ENCODE data around the gene CFAP70. TPM values are rescaled to one million over a fixed set of nuclear protein-coding genes. Genes with fewer than 3 reads are reported as not detected.
A peak's percentile ranks its signal among the peaks of the same experiment; 100 is the strongest.

Gene CFAP70
- total and polyA plus RNA-seq, 2 of the 8 experiments (the other 6 are each of a cell fraction or from before 2014, with no cell fraction given), result 0.21 to 0.30 TPM

- Histone ChIP-seq H2AFZ (ENCODE audit: low read length) (peak overlapping the region; percentile 2; the same call in 1 of the 2 replicates), H2BK120ac (replicated peaks; ENCODE audit: low read depth, low read length) (no peak overlapping the region), H4K20me1 (replicated peaks in 1 of 2; ENCODE audit: control insufficient read depth in 1 of 2, insufficient read depth in 2 of 2, low read length in 2 of 2) (no peaks in the 10 kb centered on the region), H3K4ac (replicated peaks; ENCODE audit: insufficient read length, low read depth, low read length) (no peak overlapping the region), H3K14ac (ENCODE audit: insufficient read length) (no peak overlapping the region), H3K9ac (replicated peaks in 1 of 4; ENCODE audit: extremely low read depth in 1 of 4, low read depth in 3 of 4, low read length in 3 of 4) (no peak overlapping the region), H3K23ac (ENCODE audit: insufficient read length) (no peak overlapping the region), H3K56ac (replicated peaks; ENCODE audit: insufficient read length, low read depth, low read length) (no peak overlapping the region), H3K4me3 (ENCODE audit: extremely low read depth in 1 of 4, insufficient read depth in 2 of 4, low read depth in 3 of 4, low read length in 4 of 4) (peak overlapping the region in 1 of 4 experiments; percentile 75; a peak in 1 of 8 replicates), H3K79me1 (ENCODE audit: low read depth, low read length) (no peaks in the 10 kb centered on the region), H3K36me3 (ENCODE audit: control insufficient read depth in 2 of 4, insufficient read depth in 4 of 4, low read length in 3 of 4) (no peaks in the 10 kb centered on the region), H2BK12ac (ENCODE audit: low read depth, low read length) (no peak overlapping the region), H4K8ac (ENCODE audit: extremely low read depth, insufficient read depth, low read length) (no peak overlapping the region), H2BK15ac (ENCODE audit: low read length) (no peak overlapping the region), H3K18ac (ENCODE audit: extremely low read depth, low read length) (no peak overlapping the region), H2BK5ac (ENCODE audit: low read depth, low read length) (no peak overlapping the region), H4K91ac (replicated peaks; ENCODE audit: insufficient read length, low read length) (no peak overlapping the region), H3K79me2 (ENCODE audit: control insufficient read depth in 1 of 2, insufficient read depth in 2 of 2, low read length in 2 of 2) (no peaks in the 10 kb centered on the region), H2AK5ac (ENCODE audit: low read depth, low read length) (no peak overlapping the region), H2BK20ac (ENCODE audit: low read length) (no peak overlapping the region), H3K23me2 (ENCODE audit: low read depth, low read length) (peaks cover 4% of the 10 kb centered on the region), H3K27me3 (replicated peaks in 1 of 4; ENCODE audit: control insufficient read depth in 3 of 4, extremely low read depth in 1 of 4, insufficient read depth in 3 of 4, low read length in 3 of 4) (no peaks in the 10 kb centered on the region), H3K4me2 (ENCODE audit: insufficient read depth in 1 of 2, low read depth in 2 of 2, low read length in 2 of 2) (peak overlapping the region in 1 of 2 experiments; percentile 83; a peak in 2 of 4 replicates), H3K9me3 (ENCODE audit: insufficient read depth in 2 of 2, low read depth in 1 of 2, low read length in 1 of 2) (no peaks in the 10 kb centered on the region), H3K27ac (ENCODE audit: low read depth, low read length) (no peak overlapping the region), H3K4me1 (replicated peaks in 1 of 4; ENCODE audit: control insufficient read depth in 3 of 4, insufficient read depth in 4 of 4, low read length in 3 of 4) (peaks cover 0 to 2% (median 0%) of the 10 kb centered on the region in 4 experiments; a peak in 2 of 7 replicates), H4K5ac (ENCODE audit: insufficient read length, low read depth, low read length) (no peak overlapping the region)
- DNase-seq (ENCODE audit: low read depth in 1 of 2, low spot score in 2 of 2), result no peak
- ChIA-PET POLR2A (ENCODE audit: partially characterized antibody) (interaction anchor here (0.5 to 2.3 kb wide), 6 partner anchors 9 to 268 kb away, joined by 3 to 15 read pairs (median 4); partner anchors contain the start of gene DNAJC9), CTCF (ENCODE audit: partially characterized antibody) (no interaction called here)
- no peak for TF ChIP-seq HDAC6 (IDR thresholded peaks at IDR 0.05; ENCODE audit: low read depth, low read length)
- no peak for FAIRE-seq
- WGBS, 2 experiments (ENCODE audit: extremely low coverage in 1 of 2, insufficient coverage in 1 of 2, insufficient read length in 1 of 2, insufficient replicate concordance in 2 of 2, low coverage in 1 of 2, low lambda C conversion rate in 2 of 2, missing lambda C conversion rate in 1 of 2), result 83% methylated on average over 8 of the region's 8 CpGs; no CpG with 5 or more reads in 1 of the 2 experiments
These were observed 828 bp upstream of the CFAP70 start for GRCh38 chr10:73359492-73359891.
